ENCODE measurements around the gene BMP2.
A peak's percentile ranks its signal among the peaks of the same experiment; 100 is the strongest.

Gene BMP2

DNA sequence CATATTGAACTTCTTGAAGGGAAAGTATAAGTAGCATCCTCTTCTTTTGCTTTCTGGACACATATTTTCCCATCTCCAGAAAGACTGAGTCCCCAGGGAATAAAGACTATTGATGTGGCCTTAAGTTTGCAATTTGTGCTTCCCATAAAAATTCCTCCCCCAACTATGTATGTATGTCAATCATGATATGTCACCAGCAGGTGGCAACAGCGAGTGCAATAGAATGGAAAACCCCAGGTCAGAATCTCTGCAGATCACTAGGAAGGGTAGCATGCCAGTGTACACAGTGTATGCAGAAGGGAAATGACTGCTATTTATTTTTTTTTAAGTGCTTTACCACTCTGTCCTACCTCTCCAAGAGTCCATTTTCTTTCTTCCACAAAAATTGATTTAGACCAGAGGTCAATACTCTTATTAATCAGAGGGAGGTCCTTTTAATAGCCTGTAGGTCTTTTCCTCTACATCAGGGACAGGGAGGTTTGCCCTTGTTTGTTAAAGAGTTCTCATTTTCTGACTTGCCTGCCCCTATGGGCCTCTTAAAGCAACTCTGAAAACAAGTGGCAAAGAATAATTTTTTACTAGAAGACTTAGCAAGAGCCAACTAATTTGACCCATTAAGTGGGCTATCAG is 61.4 kb downstream of the BMP2 start:
- ATAC-seq (replicated peaks) (no peak), DNase-seq (peak in 1 of 3 experiments; percentile 1)
- Mint-ChIP-seq H3K9me3 (peaks cover 7 to 16% of the 10 kb centered on the region in 2 donors), H3K4me1 (ENCODE audit: low read depth in 2 of 2) (no peaks in the 10 kb centered on the region), H3K27ac (no peak overlapping the region), H3K36me3 (ENCODE audit: insufficient read depth) (no peaks in the 10 kb centered on the region), H3K27me3 (no peaks in the 10 kb centered on the region), H3K4me3 (no peak overlapping the region)

DNA sequence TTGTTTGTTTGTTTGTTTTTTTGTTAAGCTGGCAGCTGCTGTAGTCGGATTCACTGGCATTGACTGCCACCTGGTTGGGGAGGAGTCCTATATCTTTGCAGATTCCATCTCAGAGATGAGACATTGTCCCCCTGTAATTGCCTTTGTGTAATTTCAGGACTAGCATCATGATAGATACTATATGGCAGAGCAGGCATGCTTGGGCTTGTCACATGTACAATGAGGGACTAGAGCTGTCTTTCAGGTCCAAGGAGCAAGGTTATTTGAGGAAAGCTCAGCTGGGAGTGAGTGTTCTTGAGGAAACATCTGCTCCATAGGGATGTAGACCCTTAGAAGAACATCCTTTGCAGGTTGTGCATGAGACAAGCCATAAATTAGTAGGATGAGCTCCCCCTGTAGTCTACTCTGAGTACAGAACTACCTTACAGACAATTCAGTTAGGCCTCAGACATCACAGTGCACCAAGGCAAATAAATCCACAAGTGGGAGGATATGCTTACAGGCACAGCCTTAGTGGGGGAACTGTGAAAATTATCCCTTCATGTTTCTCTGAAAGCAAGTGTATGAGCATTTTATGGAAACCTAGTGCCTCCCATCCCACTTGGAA is 62.1 kb downstream of the BMP2 start:
- Mint-ChIP-seq H3K27ac (no peak overlapping the region), H3K4me1 (ENCODE audit: low read depth in 2 of 2) (no peaks in the 10 kb centered on the region), H3K4me3 (no peak overlapping the region), H3K27me3 (no peaks in the 10 kb centered on the region), H3K36me3 (ENCODE audit: insufficient read depth) (no peaks in the 10 kb centered on the region), H3K9me3 (peaks cover 7 to 13% of the 10 kb centered on the region in 2 donors)
- no peak for ATAC-seq (replicated peaks)
- no peak for DNase-seq
